GM12873 (cell line): ENCODE data around the gene PSMD14.

Experiments used
- TF ChIP-seq, protein P1 (sequence below): IDR thresholded peaks from 2 replicates; pipeline ENCODE4 v1.5.1; 2012; ENCODE audit warnings: low read depth, mild to moderate bottlenecking, moderate library complexity, low read length, control low read depth; ENCODE audit not compliant: insufficient read depth; ENCODE audit errors: missing control alignments

PSMD14 gene

DNA sequence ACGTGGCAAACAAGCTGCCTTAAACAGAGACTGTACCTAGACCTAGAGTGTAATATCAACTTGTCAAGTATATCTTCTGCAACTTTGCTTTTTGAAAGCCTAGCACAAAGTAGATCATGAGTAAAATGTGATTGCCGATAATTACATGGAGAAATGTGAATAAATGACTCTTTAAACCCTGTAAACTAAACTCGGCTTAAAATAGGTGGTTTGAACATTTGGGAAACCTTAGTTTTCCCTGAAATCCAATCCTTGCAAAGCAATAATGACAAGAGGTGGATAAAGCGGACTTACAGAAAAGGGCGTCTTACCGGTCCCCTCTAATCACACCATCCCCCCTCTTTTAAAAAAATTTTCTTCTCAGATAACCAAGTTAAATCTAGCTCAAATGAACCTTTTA is 549 bp upstream of the PSMD14 start:
- TF ChIP-seq, protein P1, sequence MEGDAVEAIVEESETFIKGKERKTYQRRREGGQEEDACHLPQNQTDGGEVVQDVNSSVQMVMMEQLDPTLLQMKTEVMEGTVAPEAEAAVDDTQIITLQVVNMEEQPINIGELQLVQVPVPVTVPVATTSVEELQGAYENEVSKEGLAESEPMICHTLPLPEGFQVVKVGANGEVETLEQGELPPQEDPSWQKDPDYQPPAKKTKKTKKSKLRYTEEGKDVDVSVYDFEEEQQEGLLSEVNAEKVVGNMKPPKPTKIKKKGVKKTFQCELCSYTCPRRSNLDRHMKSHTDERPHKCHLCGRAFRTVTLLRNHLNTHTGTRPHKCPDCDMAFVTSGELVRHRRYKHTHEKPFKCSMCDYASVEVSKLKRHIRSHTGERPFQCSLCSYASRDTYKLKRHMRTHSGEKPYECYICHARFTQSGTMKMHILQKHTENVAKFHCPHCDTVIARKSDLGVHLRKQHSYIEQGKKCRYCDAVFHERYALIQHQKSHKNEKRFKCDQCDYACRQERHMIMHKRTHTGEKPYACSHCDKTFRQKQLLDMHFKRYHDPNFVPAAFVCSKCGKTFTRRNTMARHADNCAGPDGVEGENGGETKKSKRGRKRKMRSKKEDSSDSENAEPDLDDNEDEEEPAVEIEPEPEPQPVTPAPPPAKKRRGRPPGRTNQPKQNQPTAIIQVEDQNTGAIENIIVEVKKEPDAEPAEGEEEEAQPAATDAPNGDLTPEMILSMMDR, result no peak

DNA sequence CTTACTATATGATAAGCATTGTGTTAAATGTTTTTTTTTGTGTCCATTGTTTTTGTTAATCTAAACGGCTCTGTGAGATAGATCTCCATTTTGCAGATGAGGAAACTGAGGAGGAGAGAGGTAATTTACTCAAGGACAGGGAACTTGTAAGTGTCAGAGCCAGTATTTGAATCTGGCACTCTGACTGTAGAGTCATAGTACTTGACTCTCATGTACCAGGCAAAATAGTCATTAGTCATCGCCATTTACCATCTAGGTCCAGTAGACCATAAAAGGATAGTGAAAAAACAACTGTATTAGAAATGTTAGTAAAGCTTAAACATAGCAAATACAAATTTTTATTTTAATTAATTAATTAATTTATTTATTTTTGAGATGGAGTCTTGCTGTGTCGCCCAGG is 4.8 kb downstream of the PSMD14 start:
- TF ChIP-seq, protein P1, result no peak

DNA sequence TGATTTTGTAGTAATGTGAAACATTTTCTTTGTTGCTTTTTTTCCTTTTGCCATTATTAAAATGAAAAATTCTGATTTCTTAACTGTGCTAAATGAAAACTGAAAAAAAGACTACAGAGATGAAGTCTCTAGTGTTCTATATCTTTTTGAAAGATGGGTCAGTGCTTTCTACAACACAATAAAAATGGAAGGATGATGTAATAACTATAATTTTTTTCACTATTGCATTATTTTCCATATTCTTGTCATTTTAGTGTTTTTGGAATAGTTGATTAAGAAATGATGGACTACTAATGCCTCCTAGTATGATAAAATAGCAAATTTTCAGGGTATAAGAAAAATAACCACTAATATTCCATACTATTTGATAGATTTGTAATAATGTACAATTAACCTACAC is 7.2 kb downstream of the PSMD14 start:
- TF ChIP-seq, protein P1, result no peak

DNA sequence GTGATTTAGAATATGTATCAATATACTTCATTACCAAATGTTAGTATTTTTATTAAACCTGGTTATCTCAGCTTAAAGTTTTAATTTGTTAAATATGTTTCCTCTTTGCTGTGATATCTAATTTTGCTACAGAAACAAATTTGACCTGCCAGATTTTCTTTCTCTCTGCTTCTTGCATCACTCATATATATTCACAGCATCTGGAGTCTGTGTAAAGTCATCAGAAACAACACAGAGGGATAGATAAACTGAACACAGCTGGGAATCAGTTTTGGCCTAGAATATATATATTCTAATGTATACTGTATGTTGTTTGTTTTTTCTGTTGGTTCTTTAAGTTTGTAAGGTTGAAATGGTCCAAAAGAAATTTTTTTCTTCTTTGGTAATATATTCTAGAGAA is 8.5 kb downstream of the PSMD14 start:
- TF ChIP-seq, protein P1, result no peak

DNA sequence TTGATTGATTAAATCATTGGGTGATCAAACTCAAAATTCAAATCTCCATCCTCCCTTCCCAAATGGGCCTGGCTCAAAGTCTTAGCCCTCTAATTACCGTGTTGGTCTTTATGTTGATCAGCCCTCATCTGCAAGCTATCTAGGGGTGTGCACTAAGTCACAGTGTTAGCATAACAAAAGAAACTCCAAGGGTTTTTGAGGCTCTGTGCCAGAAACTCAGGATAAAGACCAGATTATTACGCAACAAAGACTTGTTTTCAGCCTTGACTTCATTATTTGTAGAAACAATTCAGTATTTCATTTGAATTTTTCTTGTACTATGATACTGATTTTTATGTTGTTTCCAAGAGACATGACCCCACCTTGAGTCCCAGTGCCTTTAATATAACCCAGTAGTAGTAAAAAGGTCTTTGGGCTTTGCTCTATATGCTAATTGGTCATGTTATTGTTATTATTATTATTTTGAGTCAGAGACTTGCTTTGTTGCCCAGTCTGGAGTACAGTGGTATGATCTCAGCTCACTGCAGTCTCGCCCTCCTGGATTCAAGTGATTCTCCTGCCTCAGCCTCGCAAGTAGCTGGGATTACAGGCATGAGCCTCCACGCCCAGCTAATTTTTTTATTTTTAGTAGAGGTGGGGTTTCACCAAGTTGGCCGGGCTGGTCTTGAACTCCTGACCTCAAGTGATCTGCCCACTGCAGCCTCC is 13.9 kb downstream of the PSMD14 start:
- TF ChIP-seq, protein P1, result no peak

DNA sequence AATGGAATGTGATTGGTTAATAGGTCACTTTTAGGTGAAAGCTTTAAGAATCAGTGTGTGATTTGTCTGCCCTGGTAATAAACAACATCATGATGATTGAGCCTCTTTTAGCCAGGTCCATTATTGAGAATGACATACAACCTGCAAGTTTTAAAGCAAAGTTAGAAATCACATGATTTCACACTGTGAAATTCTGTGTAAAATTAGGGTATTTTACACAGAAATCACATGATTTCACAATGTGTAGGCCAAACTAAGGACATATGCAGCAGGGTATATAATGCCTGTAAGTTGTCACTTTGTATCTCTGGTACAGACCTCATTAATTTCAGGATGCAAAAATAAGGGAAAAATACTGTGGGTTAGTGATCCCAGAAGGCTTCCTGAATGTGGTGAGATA is 16.7 kb downstream of the PSMD14 start:
- TF ChIP-seq, protein P1, result no peak

DNA sequence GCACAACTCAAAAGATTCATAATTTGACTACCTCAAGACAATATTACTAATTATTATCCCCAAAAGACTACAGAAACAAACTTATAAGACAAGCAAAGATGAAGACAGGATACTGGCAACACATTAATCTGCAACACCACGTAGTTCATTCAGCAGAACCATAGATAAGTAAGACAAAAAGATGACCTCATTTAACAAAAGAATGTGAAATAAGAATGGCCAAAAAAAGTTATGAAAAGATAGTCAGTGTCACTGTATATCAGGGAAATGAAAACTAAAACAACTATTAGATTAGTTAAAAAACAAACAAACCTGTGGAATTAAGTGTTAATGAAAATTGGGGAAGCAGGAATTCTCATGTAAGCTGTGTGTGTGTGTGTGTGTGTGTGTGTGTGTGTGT is 19.4 kb downstream of the PSMD14 start:
- TF ChIP-seq, protein P1, result no peak
